Stimulated activated CD8-positive, alpha-beta memory T cell treated with anti-CD3 and anti-CD28 coated beads, Interleukin-2, amount 100 ng/mL, for 1 hour (primary cell): Measurements from ENCODE around the gene RHOH.

ENCODE experiments used
- DNase-seq, 2 donors: peaks; one replicate each; pipeline ENCODE4 v3.0.0-alpha.2; 2020; ENCODE audit warnings: low read depth in 2 of 2

Gene RHOH

DNA sequence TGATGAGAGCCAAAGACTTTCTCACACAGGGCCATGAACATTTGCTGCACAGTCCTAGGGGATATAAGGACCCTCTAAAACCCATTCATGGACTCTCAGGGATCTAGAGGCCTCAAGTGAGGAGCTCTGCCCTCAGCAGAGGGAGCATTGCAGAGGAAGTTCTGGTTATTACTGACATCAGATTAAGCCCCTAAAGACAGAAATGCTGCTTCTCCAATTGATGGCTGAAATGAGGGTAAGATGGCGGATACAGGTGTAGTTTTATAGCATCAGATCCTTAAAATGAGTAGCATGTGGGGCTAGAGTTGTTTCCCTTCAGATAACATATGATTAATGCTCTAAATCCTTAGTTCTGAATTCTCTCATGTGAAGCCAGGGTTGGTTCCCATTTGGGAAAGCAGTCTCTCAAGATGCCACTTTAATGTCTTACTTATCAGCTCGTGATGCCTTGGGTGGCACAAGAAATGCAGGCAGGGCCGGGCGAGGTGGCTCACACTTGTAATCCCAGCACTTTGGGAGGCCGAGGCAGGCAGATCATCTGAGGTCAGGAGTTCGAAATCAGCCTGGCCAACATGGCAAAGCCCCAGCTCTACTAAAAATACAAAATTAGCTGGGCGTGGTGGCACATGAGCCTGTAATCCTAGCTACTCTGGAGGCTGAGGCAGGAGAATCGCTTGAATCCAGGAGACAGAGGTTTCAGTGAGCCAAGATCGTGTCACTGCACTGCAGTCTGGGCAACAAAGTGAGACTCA lies 7.9 kb downstream of the RHOH start:
- no peak for DNase-seq

DNA sequence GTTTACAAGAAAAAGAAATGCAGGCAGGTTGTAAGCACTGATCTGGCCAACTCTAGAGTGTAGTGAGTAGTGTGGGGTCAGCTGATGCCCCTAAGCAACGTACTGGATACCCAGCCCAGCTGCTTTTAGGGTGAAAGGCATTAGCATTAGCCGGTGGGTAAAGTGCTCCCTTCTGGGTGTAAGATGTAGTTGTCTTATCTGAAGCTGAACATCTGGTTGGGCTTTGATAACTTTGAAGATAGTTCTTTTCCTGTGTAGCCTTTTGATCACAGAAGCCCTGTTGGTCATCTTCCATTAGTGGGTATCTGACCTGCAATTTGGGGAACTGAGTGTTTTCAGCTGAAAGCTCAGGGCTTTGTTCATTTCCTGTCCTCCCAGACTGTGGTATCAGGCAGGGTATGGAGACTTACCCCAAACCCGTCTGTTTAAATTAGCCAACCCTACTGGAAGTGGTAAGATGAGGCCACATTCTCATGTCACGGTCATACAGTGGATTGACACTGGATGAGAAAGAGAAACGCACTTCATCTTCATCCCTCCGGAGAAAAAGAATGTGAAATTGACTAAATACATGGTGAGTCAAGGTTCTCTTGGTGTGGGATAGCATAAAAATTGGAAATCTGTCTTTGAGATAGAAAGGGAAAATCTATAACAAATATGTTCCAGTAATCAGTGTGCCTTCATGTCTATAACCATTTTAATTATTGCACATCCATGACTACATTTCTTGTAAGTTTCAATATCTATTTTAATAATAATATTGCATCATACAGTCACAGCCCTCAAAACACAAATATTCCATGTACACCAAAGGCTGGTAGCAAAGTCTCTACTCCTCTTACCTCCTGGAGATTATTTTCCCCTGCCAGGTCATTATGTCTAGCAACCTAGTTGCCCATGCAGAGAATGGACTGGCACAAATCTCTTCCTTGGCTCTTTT lies 8.7 kb downstream of the RHOH start:
- DNase-seq = no peak

DNA sequence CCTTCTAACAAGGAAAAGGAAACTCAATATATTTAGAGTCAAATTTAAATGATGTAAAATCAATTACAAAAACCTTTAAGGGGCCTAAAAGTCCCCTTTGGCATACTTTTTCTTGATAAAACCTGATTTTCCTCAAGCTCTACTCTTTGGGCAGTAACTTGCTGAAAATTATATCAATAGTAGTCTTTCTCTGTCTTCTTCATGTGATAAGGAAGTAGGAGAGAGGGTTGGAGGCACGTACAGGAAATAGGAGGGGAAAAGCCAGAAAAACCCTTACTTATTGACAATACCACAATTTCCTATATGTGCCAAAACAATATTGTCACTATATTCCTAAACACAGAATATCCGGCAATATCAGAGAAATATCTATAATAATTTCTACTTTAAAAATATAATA lies 9.6 kb downstream of the RHOH start:
- no peak for DNase-seq

DNA sequence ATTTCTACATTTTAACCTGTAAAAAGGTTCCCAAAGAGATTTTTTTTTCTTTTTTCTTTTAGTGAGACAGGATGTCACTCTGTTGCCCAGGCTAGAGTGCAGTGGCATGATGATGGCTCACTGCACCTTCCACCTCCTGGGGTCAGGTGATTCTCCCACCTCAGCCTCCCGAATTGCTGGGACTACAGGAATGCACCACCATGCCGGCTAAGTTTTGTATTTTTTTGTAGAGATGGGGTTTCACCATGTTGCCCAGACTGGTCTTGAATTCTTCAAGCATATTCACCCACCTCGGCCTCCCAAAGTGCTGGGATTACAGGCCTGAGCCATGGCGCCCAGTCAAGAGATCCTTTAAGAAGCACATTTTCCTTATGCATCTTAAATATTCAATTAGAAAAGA lies 12.6 kb downstream of the RHOH start:
- DNase-seq = no peak

DNA sequence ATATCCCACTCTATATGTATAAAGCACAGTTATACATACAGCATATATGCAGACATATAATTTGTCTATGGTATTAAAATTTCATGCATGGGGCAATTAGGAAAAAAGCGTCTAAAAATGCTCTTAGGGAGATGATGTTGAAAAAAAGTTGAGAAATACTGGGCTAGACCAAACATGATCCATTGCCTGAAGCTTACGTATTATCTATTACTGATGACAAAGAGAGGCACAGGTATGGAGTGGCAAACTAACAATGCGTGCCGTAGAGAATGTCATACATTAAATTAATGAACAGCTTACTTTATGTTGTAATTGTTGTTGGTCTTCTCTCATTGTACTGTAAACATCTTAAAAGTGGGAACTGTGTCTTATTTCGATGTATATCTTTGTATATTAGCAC lies 13.9 kb downstream of the RHOH start:
- DNase-seq = no peak

DNA sequence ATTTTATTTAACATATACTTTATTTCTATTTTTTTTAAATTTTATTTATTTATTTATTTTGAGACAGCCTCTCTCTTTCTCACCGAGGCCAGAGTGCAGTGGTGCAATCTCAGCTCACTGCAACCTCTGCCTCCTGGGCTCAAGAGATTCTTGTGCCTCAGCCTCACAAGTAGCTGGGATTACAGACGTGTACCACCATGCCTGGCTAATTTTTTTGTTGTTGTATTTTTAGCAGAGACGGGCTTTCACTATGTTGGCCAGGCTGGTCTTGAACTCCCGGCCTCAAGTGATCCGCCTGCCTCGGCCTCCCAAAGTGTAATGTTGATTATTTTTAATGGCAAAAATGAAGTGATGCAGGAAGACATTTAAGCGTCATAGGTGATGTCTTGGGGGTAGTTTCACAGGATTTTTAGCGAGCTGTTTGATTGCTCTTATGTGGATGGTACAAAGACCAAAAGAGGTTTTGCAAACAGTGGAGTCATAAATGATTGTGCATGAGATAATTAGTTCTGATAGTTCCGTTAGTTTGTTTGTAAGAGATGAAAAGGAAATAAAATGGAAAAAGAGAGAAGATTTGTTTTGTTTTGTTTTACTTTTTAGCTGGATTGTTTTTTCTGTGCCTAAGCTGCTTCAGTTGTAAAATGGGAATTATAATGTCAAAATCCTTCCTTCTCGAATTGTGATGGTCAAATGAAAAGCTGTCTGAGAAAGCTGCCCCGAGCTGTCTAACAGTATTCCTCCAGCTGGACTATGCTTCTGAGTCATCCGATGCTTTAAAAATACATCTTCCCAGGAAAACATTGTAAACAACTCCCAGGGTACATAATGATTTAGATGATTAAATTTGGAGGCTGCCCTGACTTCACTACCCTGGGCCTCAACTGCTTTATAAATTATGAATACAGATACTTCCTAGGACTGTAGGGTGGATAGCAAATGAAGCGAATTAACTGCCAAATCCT lies 14.7 kb downstream of the RHOH start:
- DNase-seq = no peak

DNA sequence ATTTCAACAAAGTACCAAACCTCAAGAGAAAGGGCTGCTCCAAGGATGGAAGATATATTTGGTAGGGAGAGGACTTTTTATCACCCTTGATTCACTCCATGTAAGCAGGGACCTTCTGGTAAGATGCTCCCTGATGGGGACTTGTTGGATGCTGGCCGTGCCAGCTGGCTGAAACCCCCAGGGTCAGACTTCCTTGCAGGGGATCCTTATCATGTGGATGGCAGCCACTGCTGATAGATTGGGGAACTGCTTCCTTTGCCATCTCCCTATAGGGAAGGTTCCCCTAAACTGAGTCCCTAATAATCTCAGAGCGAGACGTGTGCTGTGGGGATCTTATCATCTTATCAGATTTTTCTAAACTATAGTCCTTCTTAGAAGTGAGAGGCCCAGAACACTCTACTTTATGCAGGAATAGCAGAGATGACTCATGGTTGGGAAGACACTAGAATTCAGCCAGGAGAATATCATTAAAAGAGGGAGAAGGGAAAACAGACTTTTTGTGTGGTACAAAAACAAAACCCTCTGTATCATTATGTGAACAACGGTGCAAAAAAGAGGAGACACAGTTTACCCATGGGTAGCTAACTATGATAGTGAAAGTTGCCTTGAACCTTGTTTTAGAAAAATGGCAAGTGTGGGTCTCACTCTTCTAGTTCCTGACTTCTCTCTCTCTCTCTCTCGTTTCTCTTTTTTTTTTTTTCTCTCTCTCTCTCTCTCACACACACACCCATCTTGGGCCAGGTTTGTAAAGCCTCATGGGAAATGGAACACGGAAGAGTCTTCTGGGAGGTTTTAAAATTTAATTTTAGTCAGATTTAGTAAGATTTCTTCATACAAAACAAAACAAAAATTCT lies 16.1 kb downstream of the RHOH start:
- DNase-seq = no peak

DNA sequence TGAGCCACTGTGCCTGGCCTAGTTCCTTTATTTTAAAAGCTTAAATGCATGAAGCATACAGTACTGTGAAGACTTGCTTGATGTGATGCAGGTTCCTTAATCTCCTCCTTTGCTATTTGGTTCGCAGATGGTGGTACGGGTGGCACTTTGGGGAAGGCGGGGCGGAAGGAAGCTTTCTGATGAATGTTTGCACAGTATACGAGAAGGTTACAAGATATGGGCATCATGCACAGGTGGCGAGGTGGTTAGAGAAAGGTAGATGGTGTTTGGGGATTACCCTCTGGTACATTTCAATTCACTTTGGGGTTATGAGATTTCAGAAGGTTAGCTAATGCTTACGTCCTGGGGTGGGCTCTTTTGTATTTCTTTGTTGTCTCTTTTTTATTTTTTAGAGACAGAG lies 17.2 kb downstream of the RHOH start:
- no peak for DNase-seq

DNA sequence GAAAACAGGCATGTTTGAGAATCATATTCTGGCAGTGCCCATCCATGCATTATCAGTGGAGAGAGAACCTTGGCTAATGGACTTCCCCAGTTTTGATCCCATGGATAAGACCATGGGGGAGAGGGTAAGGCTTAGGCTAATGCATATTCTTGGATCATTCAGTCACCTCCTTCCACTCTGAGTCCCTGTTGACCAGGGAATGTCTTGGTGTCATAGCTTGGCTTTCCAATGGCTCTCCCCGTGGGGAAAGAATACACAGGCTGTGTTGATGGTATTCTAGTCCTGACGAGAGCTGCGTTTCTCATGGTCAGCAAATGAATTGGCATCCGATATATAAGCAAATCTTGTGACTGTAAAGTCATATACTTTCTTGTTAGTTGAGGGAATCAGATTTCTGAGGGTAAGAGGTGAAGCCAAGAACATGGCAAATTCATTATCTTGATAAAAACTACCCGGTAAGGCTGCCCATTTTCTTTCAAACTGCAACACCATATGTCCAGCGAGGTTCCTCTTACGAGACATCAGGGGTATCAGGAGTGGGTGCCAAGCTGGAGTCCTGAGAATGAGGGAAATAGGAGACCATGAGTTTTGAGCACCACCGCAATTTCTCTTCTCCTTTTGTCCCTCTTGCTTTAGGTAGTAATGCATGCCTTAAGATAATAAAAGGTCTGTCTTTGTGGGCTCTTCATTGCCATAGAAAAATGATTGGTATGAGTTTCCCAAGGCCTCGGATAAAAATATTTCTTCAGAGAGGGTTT lies 18.0 kb downstream of the RHOH start:
- DNase-seq = no peak

DNA sequence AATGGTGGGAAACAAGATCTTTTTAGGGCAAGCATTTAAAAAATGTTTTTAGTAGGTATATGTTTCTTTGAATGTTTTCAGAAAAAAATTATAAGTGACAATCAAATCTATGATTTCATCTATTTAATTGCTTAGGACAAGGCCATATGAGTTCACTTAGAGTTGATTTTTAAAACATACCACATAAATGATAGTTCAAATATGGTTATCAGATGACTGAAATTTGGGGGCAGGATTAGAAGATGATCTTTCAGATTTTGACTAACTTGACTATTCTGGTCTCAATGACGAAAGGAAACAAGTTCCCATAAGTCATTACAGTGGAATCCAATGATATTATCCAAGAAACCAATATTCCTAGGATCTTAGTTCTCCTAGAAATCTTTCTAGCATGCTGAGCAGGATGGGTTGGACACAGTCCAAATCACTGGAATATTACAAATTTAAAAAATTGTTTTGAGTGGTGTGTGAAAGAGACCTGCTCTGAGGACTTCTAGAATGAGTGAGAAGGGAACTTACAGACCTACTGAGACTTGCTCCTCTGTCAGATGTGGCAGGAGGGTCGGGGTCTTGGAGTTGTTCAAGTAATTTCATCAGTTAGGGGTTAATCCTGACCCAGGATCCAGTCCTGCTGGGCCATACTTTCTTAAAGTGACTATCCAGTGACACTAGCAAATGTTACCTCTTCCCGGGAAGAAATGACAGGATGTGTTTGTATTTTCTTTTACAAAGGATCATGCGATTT lies 20.0 kb downstream of the RHOH start:
- DNase-seq = no peak

DNA sequence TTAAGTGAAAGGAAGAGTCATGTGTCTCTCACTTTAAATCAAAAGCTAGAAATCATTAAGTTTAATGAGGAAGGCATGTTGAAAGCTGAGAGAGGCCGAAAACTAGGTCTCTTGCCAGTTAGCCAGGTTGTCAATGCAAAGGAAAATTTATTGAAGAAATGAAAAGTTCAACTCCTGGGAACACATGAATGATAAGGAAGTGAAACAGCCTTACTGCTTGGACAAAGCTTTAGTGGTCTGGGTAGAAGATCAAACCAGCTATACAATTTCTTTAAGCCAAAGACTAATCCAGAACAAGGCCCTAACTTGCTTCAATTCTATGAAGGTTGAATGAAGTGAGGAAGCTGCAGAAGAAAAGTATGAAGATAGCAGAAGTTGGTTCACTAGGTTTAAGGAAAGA lies 24.9 kb downstream of the RHOH start:
- no peak for DNase-seq

DNA sequence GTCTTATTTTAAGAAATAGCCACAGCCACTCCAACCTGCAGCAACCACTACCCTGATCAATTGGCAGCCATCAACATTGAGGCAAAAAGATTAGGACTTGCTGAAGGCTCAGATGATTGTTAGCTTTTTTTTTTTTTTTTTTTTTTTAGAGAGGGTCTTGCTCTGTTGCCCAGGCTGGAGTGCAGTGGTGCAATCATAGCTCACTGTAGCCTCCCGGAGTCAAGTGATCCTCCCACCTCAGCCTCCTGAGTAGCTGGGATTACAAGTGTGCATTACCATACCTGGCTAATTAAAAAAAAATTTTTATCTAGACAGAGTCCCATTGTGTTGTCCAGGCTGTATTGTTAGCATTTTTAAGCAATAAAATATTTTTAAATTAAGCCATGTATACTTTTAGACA lies 26.5 kb downstream of the RHOH start:
- no peak for DNase-seq

DNA sequence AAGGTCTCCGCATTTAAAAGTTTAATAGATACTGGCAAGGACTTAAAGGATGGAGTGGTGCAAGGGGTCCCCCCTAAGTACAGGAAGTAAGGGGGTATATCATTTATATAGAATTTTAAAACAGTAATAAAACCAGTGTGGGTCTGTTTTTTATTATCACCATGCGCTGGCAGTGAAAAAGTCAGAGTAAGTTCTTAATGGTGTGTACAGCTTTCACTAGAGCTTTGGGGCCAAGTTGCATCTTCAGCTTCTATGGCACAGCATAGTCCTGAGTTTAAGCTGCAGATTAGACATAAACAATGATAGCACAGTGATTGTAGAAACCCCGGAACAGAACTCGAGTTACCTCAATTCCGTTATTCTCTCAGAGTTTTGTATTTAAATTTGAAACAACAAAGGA lies 27.6 kb downstream of the RHOH start:
- no peak for DNase-seq

DNA sequence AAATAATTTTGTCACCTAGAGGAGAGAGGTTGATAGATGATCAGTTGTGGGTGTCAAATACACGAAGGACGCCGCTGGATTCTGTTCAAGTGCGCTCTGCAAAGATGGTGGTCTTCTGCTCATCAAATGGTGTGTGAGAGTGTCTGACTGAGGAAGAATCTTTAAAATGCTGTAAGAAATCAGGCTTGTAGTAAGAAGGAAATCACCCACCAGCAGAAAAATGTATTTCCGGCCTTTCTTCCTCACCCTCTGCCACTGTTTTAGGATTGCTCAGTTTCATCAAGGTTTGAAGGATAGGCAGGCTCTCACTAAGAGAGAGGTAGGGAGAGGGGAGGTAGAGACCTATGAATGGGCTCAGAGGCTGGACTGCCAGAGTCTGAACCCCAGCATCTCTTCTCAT lies 28.7 kb downstream of the RHOH start:
- no peak for DNase-seq

DNA sequence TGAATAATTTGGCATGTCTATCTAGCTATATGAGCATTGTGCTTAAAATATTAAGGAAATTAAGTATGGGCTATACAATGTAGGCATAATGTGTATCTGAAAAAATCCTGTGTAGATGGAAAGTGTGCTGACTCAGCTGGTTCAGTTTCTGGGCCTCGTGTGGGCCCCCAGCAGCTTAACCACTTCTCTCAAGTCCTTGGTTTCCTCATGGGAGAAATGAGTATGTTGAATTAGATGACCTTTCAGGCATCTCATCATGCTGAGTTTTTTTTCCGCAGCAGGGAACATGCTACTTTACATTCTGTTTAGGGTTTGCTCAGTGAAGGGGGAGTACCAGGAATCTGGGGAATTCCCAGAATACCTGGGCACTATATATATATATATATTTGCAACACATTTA lies 30.5 kb downstream of the RHOH start:
- DNase-seq = no peak

DNA sequence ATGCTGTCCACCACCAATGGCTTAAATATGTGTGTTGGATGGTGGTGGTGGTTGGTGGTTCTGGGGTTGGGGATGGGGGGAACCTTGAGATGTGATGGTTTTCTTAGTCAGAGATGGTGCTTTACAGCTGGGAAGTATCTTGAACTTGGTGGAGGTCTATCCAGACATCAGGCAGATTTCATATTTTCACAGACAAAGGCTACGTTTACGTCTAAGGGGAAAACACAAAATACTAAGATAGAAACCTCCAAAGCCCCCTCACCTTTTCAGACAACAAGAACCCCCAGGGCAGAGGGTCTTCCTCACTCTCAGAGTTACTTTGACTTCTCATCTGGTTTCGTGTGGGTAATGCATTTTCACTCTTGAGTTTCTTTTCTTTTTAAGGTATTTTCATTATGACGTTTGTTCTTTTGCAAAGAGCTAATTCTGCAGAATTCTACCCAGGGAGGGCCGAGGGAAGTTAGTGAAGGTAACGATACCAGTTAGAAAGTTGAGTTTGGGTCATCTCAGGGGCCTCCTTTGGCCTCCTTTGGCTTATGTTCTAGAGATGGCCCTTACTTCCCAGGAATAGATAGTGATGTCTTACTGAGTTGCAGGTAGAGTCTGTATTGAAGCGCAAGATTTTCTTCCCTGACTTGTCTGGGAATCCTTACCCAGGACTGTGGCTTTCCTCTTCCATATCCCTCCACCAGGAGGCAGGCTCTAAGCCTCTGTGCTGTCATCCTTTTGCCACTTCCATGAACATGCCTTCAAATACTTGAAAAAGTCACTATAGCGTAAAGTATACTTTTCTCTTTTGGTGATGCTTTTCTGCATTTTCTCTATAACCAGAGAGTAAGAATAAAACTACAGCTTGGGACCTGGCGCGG lies 31.9 kb downstream of the RHOH start:
- DNase-seq = no peak

DNA sequence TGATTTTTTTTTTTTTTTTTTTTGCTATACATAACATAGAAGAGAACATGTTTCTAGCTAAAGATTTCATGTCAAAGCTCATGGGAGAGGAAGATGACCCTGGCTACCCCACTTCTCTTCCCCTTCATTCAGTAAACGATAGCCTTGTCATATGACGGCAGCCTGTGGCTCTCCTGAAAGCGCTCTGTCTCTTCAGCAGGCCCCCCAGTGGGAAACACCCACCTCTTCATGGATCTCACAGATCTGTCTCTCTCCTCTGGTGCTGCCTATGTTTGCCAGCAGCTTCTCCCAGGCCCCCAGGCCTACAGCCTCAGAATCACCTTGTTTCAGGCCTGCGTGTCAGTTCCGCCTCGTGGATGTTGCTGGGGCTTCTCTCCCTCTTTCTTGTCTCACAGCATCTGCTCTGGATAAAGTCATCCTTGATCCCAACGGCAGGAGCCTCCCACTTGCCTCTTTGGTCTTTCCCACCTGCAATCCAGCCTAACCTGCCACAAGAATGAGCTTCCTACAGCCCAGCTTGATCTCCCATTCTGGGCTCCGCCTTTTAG lies 34.6 kb downstream of the RHOH start:
- DNase-seq = no peak

DNA sequence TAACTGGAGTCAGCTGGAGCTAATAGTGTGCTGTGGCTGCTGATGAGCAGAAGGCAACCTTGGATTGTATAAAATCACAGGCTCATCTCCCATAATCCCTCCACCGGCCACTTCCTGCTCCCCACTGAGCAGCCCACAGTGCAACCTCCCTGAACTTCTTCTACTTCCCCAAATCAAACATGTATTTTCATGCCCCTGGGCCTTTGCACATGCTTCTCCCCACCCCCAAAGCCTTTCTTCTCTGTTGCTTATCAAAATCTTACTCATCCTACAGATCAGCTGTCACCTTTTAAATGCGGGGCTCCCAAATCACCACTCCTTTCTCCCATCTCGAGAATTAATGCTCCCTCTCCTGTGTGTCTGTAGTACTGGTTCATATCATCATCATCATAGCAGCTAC lies 35.8 kb downstream of the RHOH start:
- no peak for DNase-seq
